ENCODE results near the gene SNX10. TPM values are rescaled to one million over a fixed set of nuclear protein-coding genes. Genes with fewer than 3 reads are reported as not detected.

SNX10 gene
- total RNA-seq, 1 donor from 2014 or later = 23.6 TPM

GRCh38 chr7:26311798-26312197 lies 20.1 kb downstream of the SNX10 start:
- H3K27me3 ChIP-seq (ENCODE audit: control insufficient read depth, insufficient read depth, low read length) = no peaks in the 10 kb centered on the region

GRCh38 chr7:26317211-26317610 lies 25.5 kb downstream of the SNX10 start:
- H3K36me3 ChIP-seq (ENCODE audit: control insufficient read depth, insufficient read depth, low read length) = no peaks in the 10 kb centered on the region
- H3K4me3 ChIP-seq (ENCODE audit: low read depth, low read length) = no peak overlapping the region
- no peaks in the 10 kb centered on the region for H3K27me3 ChIP-seq (ENCODE audit: control insufficient read depth, insufficient read depth, low read length)
- DNase-seq (ENCODE audit: low read depth) = no peak
- no peak for TF ChIP-seq CTCF (IDR thresholded peaks at IDR 0.05; ENCODE audit: insufficient read depth, low read length, poor library complexity, severe bottlenecking)

More at GRCh38 chr7:26311798-26312197, 20.1 kb downstream of the SNX10 start:
- Histone ChIP-seq H3K4me3 (ENCODE audit: low read depth, low read length) (no peak overlapping the region), H3K36me3 (ENCODE audit: control insufficient read depth, insufficient read depth, low read length) (no peaks in the 10 kb centered on the region)
- TF ChIP-seq CTCF (IDR thresholded peaks at IDR 0.05; ENCODE audit: insufficient read depth, low read length, poor library complexity, severe bottlenecking) = no peak
- no peak for DNase-seq (ENCODE audit: low read depth)

DNA sequence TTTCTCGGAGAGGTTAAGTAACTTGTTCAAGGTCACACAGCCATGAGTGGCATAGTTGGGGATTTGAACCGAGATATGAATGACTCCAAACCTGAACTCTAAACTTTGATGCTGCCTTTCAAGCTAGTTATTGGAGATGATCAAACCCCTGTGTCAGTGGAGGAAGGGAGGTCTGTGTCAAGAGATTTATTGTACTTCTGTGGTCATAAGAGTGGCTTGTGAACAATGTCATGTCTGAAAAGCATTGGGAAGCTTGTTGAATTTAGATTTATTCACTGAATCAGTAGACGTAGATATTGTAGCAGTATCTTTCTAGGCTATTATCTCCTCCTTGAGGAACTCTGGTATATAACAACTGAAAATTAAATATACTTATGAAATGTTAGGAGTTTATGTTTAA lies 27.3 kb downstream of the SNX10 start:
- Histone ChIP-seq H3K36me3 (ENCODE audit: control insufficient read depth, insufficient read depth, low read length) (no peaks in the 10 kb centered on the region), H3K27me3 (ENCODE audit: control insufficient read depth, insufficient read depth, low read length) (no peaks in the 10 kb centered on the region), H3K4me3 (ENCODE audit: low read depth, low read length) (no peak overlapping the region)
- no peak for TF ChIP-seq CTCF (IDR thresholded peaks at IDR 0.05; ENCODE audit: insufficient read depth, low read length, poor library complexity, severe bottlenecking)
- no peak for DNase-seq (ENCODE audit: low read depth)

DNA sequence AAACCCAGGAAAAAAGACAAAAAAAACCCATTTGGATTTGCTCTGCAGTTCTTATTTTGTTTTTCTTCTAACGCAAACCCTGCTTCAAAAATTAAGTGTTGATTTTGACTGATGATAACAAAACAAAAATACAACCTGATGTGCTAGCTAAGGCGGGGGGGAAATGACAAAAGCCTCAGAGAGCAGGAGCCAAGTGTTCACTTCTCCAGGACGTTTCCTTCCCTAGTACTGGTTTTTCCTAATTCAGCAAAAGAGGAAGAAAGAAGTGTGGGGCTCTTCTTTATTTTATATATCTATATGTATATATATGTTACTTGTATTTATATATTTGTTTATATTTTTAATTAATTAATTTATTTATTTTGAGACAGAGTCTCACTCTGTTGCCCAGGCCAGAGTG lies 28.0 kb downstream of the SNX10 start:
- no peak for TF ChIP-seq CTCF (IDR thresholded peaks at IDR 0.05; ENCODE audit: insufficient read depth, low read length, poor library complexity, severe bottlenecking)
- Histone ChIP-seq H3K4me3 (ENCODE audit: low read depth, low read length) (no peak overlapping the region), H3K27me3 (ENCODE audit: control insufficient read depth, insufficient read depth, low read length) (no peaks in the 10 kb centered on the region), H3K36me3 (ENCODE audit: control insufficient read depth, insufficient read depth, low read length) (no peaks in the 10 kb centered on the region)
- DNase-seq (ENCODE audit: low read depth) = no peak

GRCh38 chr7:26320878-26321277 lies 29.2 kb downstream of the SNX10 start:
- no peak for DNase-seq (ENCODE audit: low read depth)
- TF ChIP-seq CTCF (IDR thresholded peaks at IDR 0.05; ENCODE audit: insufficient read depth, low read length, poor library complexity, severe bottlenecking) = no peak
- H3K36me3 ChIP-seq (ENCODE audit: control insufficient read depth, insufficient read depth, low read length) = no peaks in the 10 kb centered on the region
- no peak overlapping the region for H3K4me3 ChIP-seq (ENCODE audit: low read depth, low read length)
- no peaks in the 10 kb centered on the region for H3K27me3 ChIP-seq (ENCODE audit: control insufficient read depth, insufficient read depth, low read length)

DNA sequence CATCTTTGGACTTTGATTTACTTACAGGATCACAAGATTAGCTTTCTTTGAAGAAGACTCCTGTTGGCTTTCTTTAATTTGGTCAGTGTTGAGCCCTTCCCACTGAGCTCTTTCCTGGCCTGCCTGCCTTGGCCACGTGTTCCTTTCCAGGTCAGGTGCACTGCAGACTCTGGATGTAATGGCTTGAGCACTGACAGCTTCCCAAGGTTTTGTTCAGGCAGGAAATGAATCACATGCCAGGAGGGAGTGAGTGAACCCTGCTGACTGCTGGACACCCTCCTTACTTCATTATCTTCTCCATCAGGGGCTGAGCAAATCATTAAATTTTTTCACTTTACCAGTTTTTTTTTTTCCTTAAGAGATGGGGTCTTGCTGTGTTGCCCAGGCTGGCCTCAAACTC lies 29.8 kb downstream of the SNX10 start:
- peak; percentile 75 for DNase-seq (ENCODE audit: low read depth)
- Histone ChIP-seq H3K27me3 (ENCODE audit: control insufficient read depth, insufficient read depth, low read length) (no peaks in the 10 kb centered on the region), H3K36me3 (ENCODE audit: control insufficient read depth, insufficient read depth, low read length) (no peaks in the 10 kb centered on the region), H3K4me3 (ENCODE audit: low read depth, low read length) (no peak overlapping the region)
- TF ChIP-seq CTCF (IDR thresholded peaks at IDR 0.05; ENCODE audit: insufficient read depth, low read length, poor library complexity, severe bottlenecking) = no peak
